ENCODE measurements around the gene CATSPERZ.
A peak's percentile ranks its signal among the peaks of the same experiment; 100 is the strongest.

Gene CATSPERZ

DNA sequence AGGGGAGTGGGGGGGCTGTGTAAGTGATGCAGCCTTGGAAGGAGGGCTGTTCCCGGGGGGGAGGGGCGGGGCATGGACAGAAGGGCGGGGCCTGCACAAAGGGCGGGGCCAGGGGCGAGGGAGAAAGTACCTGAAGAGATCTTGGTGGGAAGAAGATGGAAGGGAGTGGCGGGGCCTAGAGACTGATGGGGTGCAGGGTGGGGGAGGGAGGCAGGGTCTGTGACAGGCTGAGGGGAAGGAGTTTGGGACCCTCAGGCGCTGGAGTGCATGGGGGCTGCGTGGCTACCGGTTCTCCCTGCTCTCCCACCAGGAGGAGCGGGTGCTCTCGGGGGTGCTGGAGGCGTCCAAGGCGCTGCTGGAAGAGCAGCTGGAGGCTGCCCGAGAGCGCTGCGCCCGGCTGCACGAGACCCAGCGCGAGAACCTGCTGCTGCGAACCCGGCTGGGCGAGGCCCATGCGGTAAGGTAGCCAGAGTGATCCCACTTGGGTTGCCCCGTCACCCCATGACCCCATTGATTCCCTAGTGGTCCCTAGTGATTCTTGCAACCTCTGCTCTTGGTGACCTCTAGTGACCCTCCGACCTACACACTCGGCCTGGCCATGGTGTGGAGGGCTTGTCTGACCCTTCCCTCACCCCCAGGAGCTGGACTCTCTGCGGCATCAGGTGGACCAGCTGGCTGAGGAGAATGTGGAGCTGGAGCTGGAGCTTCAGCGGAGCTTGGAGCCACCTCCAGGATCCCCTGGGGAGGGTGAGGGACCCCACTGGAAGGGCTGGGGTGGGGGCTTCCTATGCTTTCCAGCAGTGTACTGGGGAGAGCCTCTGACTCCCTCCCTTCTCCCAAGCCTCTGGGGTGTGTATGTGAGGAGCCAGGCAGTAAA, 42.9 kb downstream of the CATSPERZ start:
- no peak for DNase-seq

DNA sequence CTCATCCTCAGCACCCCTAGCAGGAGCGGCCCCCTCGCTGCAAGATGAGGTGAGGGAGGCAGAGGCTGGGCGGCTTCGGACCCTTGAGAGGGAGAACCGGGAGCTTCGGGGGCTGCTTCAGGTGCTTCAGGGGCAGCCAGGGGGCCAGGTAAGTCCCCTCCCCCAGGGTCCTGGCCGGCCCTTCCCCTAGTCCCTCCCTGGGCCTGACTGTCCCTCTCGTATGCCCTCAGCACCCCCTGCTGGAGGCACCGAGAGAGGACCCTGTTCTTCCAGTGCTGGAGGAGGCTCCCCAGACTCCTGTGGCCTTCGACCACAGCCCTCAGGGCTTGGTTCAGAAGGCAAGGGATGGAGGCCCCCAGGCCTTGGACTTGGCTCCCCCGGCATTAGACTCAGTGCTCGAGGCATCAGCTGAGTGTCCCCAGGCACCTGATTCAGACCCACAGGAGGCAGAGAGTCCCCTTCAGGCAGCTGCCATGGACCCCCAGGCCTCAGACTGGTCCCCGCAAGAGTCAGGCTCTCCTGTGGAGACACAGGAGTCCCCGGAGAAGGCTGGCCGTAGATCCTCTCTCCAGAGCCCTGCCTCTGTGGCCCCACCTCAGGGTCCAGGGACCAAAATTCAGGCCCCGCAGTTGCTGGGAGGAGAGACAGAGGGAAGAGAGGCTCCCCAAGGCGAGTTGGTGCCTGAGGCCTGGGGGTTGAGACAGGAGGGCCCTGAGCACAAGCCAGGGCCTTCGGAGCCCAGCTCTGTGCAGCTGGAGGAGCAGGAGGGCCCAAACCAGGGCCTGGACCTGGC, 43.8 kb downstream of the CATSPERZ start:
- no peak for DNase-seq

GRCh38 chr11:64344787-64345186, 44.6 kb downstream of the CATSPERZ start:
- no peak for DNase-seq

DNA sequence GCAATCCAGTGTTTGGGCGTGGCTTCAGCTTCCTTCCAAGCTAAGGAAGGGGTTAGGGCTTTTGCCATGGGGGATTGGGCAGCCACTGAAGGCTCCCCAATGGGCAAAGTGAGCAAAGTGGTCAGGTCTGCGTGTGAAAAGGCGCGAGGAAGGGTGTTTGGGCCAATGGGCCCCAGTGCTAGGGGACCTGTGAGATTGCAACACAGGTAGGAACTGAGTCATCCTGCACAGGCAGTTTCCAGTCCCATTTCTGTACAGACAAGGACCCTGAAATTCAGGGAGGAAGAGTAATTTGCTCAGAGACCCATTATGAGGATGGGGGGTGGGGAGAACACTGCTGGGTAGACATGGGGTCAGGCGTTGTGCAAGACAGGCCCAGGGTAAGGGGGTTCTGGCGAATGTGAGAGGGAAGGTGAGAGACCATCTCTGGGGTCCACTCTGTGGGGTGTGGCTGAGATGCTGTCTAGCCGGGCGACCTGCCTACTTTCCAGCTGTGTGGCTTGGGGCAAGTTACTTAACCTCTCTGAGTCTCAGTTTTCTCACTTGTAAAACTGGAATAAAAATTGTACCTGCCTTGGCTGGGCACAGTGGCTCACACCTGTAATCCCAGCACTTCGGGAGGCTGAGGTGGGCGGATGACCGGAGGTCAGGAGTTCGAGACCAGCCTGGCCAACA, 47.2 kb downstream of the CATSPERZ start:
- DNase-seq = no peak

DNA sequence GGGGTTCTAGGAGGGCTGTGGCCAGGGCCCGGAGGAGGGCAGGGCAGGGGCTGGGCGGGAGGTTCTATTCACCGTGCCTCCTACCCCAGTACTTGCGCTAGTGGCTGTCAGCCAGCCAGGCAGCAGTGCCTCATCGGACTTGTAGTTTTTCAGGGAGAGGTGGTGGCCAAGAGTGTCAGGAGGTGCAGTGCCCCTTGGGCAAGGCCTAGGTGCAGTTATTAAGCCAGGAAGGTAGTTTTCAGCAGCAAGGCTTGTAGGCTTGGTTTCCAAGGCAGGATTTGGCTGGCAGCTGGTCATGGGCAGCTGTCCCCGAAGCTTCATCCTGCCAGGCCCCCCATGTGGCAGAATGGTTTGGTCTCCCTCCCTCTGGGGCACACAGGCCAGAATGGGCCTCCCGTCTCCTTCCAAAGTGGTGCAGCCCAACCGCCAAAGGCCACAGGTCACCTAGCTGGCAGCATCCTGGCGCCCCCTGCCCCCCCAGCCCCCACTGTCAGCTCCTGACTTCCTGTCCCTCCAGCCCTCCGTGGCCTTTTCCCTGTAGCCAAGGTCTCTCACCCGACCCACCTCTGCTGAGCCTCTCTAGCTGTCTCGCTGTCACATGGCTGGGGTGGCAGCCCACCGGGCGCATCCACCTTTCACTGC, 48.3 kb downstream of the CATSPERZ start:
- DNase-seq = no peak

DNA sequence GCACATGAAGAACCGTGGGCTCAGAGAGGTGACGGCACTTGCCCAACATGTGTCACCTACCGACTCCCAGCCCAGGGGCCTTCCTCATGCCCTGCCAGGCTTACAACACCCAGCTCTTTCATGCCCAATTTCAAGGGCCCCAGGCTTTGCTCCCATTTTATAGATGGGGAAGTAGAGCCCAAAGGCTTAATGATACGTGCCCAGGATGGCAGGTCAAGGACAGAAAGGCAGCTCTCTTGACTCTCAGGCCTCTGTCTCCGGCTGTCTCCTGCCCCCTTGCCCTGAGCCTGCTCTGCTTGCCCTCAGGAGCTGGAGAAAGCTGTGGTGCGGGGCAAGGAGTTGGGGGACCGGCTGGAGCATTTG, 48.8 kb downstream of the CATSPERZ start:
- DNase-seq = no peak

DNA sequence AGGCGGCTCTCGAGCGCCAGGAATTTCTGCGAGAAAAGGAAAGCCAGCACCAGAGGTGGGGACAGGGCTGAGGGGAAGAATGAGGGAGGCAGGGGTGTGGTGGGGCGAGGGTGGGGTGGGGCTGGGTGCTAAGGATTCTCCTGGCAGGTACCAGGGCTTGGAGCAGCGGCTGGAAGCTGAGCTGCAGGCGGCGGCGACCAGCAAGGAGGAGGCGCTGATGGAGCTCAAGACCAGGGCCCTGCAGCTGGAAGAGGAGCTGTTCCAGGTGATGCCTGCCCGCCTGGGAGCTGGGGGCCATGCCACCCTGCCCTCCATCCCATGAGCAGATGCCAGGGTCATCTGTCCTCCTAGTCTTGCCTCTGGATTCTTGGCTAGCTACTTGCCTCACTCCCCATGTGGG, 49.2 kb downstream of the CATSPERZ start:
- no peak for DNase-seq

- no peak for DNase-seq
Measured at GRCh38 chr11:64351136-64351631, 51.0 kb downstream of the CATSPERZ start.

DNA sequence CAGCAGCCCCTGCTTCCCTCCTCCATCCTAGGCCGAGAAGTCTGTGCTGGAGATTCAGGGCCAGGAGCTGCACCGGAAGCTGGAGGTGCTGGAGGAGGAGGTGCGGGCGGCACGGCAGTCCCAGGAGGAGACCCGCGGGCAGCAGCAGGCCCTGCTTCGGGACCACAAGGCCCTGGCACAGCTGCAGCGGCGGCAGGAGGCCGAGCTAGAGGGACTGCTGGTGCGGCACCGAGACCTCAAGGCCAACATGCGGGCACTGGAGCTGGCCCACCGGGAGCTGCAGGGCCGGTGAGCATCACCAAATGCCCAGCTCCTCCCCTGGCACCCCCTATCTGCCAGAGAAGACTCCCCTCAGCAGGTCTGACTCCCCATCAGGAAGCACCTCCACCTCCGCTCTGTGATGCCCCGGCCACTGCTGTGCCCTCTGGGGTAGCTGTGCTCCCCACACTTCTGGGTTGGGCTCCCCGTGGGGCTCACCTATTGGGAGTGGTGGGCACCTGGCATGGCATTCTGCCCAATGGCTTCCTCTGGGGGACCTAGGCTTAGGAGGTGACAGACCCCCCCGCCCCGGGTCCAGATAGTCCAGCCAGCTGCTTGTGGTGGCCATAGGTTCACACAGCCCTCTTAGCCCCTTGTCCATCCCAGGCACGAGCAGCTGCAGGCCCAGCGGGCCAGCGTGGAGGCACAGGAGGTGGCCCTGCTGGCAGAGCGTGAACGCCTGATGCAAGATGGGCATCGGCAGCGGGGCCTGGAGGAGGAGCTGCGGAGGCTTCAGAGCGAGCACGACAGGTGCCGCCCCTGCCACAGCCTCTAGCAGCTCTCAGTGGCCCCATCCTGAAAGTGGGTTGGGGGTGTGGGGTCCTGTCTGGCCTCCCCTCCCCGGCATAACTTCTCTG, 52.2 kb downstream of the CATSPERZ start:
- no peak for DNase-seq

DNA sequence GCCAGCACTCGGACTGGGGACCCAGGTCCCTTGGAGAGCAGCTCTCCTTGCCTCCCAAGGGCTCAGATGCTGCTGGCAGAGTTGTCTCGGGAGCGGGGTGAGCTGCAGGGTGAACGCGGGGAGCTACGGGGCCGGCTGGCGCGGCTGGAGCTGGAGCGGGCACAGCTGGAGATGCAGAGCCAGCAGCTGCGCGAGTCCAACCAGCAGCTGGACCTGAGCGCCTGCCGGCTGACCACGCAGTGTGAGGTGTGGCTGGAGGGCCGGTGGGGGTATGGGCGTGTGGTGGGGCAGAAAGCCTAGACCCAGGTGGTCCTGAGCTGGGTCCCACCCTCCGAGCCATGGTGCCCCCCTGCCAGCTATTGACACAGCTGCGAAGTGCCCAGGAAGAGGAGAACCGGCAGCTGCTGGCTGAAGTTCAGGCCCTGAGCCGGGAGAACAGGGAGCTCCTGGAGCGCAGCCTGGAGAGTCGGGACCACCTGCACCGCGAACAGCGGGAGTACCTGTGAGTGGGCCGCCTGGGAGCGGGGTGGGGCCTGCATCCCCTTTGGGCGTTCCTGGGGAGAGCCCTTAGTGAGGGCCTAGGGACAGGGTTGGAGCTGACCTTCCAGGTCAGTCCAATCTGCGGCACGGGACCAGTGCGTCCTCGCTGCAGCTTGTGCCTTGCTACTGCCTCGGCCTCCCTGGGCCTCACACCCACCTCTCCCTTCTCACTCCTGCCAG, 53.0 kb downstream of the CATSPERZ start:
- peak; percentile 54 for DNase-seq

GRCh38 chr11:64353715-64354506, 53.8 kb downstream of the CATSPERZ start:
- no peak for DNase-seq

Data from NCI-H1417 treated with DMSO at 0.1 percent for 48 hours (cell line).